ENCODE measurements around the gene PCID2.
A peak's percentile ranks its signal among the peaks of the same experiment; 100 is the strongest.

Gene PCID2

DNA sequence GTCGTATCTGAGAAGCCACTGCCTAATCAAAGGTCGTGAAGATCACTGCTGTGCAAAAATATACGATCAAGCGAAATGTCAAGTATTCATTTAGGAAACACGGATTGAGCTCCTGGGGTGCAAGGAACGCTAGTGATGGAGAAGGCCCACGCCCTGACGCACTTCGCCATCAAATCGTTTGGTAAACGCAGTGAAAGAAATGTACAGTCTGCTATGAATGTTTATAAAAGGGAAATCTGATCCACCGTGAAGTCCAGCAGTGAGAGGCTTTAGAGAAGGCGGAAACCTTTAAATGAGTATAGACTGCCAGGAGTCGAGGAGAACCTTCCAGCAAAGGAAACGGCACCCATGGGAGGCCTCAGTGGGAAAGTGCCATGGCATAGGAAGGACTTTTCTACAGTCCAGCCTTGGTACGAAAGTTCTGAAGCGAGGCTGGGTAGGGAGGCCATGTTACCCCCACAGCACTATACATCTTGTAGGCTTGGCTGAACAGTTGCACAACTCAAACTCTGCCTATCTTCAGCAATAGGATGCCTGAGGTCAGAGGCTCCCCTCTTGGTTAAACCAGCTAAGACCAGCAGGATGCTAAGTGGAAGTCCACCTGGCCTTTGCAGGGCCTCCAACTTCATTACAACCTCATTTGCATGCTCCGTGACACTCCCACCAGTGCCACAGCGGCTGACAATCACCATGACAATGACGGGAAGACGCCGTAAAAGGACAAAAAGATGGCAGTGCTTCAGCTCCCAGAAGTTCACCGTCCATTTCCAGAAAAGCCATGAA is 20.4 kb downstream of the PCID2 start:
- H3K9me3 ChIP-seq (ENCODE audit: control insufficient read depth, low read length): no peaks in the 10 kb centered on the region
- peak overlapping the region; percentile 84 for H2AK5ac ChIP-seq (ENCODE audit: low read length, severe bottlenecking)
- no peak overlapping the region for H3K14ac ChIP-seq (ENCODE audit: low read length in 2 of 2)
- peak overlapping the region; percentile 75 to 96 for H2BK12ac ChIP-seq (ENCODE audit: low read length in 2 of 2)
- 69% methylated on average over 23 of the region's 23 CpGs for WGBS
- H2BK5ac ChIP-seq (ENCODE audit: low read depth, low read length, poor library complexity, severe bottlenecking): no peak overlapping the region
- H3K36me3 ChIP-seq (ENCODE audit: control insufficient read depth in 1 of 2, insufficient read depth in 2 of 2, low read depth in 1 of 2, low read length in 2 of 2): peaks cover 18 to 63% of the 10 kb centered on the region in 2 experiments
- H3K4me3 ChIP-seq (ENCODE audit: insufficient read depth in 1 of 2, low read depth in 1 of 2, low read length in 2 of 2): peak overlapping the region in 1 of 2 experiments; percentile 25
- H2AFZ ChIP-seq (ENCODE audit: low read depth, low read length): no peak overlapping the region
- peak overlapping the region; percentile 45 for H4K91ac ChIP-seq (ENCODE audit: low read length)
- peak; percentile 37 for DNase-seq
- H2BK120ac ChIP-seq (ENCODE audit: low read depth, low read length): peak overlapping the region; percentile 29
- peak overlapping the region; percentile 70 for H4K8ac ChIP-seq (ENCODE audit: low read length)
- H3K79me1 ChIP-seq (replicated peaks; ENCODE audit: low read length, poor library complexity, severe bottlenecking): peaks cover 8% of the 10 kb centered on the region
- H3K4me1 ChIP-seq (ENCODE audit: control insufficient read depth, insufficient read depth, low read depth, low read length): peaks cover 24% of the 10 kb centered on the region
- H3K18ac ChIP-seq (ENCODE audit: low read depth in 1 of 2, low read length in 2 of 2): peak overlapping the region; percentile 30 to 31
- H3K4me2 ChIP-seq (ENCODE audit: low read length, poor library complexity, severe bottlenecking): no peak overlapping the region
- peak overlapping the region; percentile 72 for H3K9ac ChIP-seq (ENCODE audit: low read length)
- H3K4ac ChIP-seq (ENCODE audit: low read depth in 1 of 2, low read length in 2 of 2): peak overlapping the region; percentile 28 to 68
- peak overlapping the region in 1 of 2 experiments; percentile 83 for H3K23ac ChIP-seq (ENCODE audit: low read length in 2 of 2)
- H3K27me3 ChIP-seq (ENCODE audit: control insufficient read depth in 1 of 2, insufficient read depth in 1 of 2, low read length in 2 of 2): no peaks in the 10 kb centered on the region
- H2BK15ac ChIP-seq (ENCODE audit: low read depth, poor library complexity, severe bottlenecking): peak overlapping the region; percentile 60
- H3K27ac ChIP-seq (ENCODE audit: low read length, poor library complexity, severe bottlenecking): peak overlapping the region; percentile 77

DNA sequence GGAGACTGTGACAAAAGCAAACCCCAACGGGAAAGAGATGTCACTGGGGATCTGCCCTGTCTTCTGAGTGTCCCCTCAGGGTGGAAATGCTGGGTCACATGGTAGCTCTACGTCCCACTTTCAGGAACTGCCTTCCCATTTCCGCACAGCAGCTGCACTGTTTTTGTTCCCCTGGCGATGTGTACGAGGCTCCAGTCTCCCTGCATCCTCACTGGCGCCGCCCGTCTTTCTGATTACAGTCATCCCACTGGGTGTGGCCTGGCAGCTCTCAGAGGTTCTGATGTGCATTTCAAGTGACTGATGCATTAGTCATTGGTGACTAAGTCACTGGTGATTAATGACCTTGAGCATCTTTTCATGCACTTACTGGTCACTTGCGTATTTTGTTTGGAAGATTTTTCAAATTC is 21.2 kb downstream of the PCID2 start:
- Histone ChIP-seq H3K36me3 (ENCODE audit: control insufficient read depth in 1 of 2, insufficient read depth in 2 of 2, low read depth in 1 of 2, low read length in 2 of 2) (peaks cover 15 to 64% of the 10 kb centered on the region in 2 experiments), H2AFZ (ENCODE audit: low read depth, low read length) (no peak overlapping the region), H4K91ac (ENCODE audit: low read length) (peak overlapping the region; percentile 15), H3K18ac (ENCODE audit: low read depth in 1 of 2, low read length in 2 of 2) (peak overlapping the region; percentile 37 to 93), H3K23ac (ENCODE audit: low read length in 2 of 2) (peak overlapping the region in 1 of 2 experiments; percentile 34), H3K4ac (ENCODE audit: low read depth in 1 of 2, low read length in 2 of 2) (peak overlapping the region; percentile 39 to 68), H3K27me3 (ENCODE audit: control insufficient read depth in 1 of 2, insufficient read depth in 1 of 2, low read length in 2 of 2) (no peaks in the 10 kb centered on the region), H2BK15ac (ENCODE audit: low read depth, poor library complexity, severe bottlenecking) (no peak overlapping the region), H3K79me1 (replicated peaks; ENCODE audit: low read length, poor library complexity, severe bottlenecking) (peaks cover 8% of the 10 kb centered on the region), H4K8ac (ENCODE audit: low read length) (no peak overlapping the region), H3K4me1 (ENCODE audit: control insufficient read depth, insufficient read depth, low read depth, low read length) (peaks cover 27% of the 10 kb centered on the region), H2AK5ac (ENCODE audit: low read length, severe bottlenecking) (no peak overlapping the region), H3K14ac (ENCODE audit: low read length in 2 of 2) (no peak overlapping the region), H2BK5ac (ENCODE audit: low read depth, low read length, poor library complexity, severe bottlenecking) (no peak overlapping the region), H3K9me3 (ENCODE audit: control insufficient read depth, low read length) (no peaks in the 10 kb centered on the region), H3K4me3 (ENCODE audit: insufficient read depth in 1 of 2, low read depth in 1 of 2, low read length in 2 of 2) (peak overlapping the region in 1 of 2 experiments; percentile 75), H2BK120ac (ENCODE audit: low read depth, low read length) (no peak overlapping the region), H3K4me2 (ENCODE audit: low read length, poor library complexity, severe bottlenecking) (peak overlapping the region; percentile 17), H3K27ac (ENCODE audit: low read length, poor library complexity, severe bottlenecking) (peak overlapping the region; percentile 69), H2BK12ac (ENCODE audit: low read length in 2 of 2) (peak overlapping the region in 1 of 2 experiments; percentile 59), H3K9ac (ENCODE audit: low read length) (peak overlapping the region; percentile 91)
- peak; percentile 99 for DNase-seq
- under 1% methylated on average over 8 of the region's 9 CpGs for WGBS

DNA sequence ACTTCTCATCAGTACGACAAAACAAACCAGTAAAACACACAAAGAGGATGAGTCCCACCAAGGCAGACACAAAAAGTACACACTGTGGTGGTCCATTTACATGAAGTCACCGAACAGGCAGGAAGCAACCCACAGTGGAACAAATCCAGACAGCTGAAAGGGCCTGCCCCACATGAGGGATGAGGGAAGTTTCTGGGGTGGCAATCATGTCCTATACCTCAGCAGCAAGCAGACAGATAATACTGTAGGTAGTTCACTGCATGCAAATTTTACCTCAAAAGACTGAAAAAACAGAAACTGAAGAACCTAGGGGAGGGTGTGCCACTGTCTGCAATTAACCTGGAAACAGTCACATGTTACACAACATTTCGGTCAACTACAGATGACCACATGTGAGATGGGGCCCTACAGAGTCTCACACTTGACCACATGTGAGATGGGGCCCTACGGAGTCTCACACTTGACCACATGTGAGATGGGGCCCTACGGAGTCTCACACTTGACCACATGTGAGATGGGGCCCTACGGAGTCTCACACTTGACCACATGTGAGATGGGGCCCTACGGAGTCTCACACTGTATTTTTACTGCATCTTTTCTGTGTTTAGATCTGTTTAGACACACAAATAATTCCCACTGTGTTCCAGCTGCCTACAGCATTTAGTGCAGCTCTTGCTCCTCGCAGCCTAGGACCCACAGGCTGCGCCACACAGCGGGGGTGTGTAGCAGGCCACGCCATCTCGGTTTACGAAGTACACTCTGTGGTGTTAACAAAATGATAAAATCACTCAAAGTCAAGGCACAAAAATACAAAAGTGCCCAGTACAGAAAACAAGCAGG is 22.2 kb downstream of the PCID2 start:
- Histone ChIP-seq H2BK5ac (ENCODE audit: low read depth, low read length, poor library complexity, severe bottlenecking) (no peak overlapping the region), H3K4me3 (ENCODE audit: insufficient read depth in 1 of 2, low read depth in 1 of 2, low read length in 2 of 2) (peak overlapping the region in 1 of 2 experiments; percentile 75), H2BK12ac (ENCODE audit: low read length in 2 of 2) (peak overlapping the region in 1 of 2 experiments; percentile 99), H3K9ac (ENCODE audit: low read length) (peak overlapping the region; percentile 91), H3K27ac (ENCODE audit: low read length, poor library complexity, severe bottlenecking) (no peak overlapping the region), H2BK120ac (ENCODE audit: low read depth, low read length) (no peak overlapping the region), H3K36me3 (ENCODE audit: control insufficient read depth in 1 of 2, insufficient read depth in 2 of 2, low read depth in 1 of 2, low read length in 2 of 2) (peaks cover 11 to 65% of the 10 kb centered on the region in 2 experiments), H3K27me3 (ENCODE audit: control insufficient read depth in 1 of 2, insufficient read depth in 1 of 2, low read length in 2 of 2) (no peaks in the 10 kb centered on the region), H4K8ac (ENCODE audit: low read length) (peak overlapping the region; percentile 97), H3K14ac (ENCODE audit: low read length in 2 of 2) (no peak overlapping the region), H3K9me3 (ENCODE audit: control insufficient read depth, low read length) (no peaks in the 10 kb centered on the region), H2BK15ac (ENCODE audit: low read depth, poor library complexity, severe bottlenecking) (no peak overlapping the region), H4K91ac (ENCODE audit: low read length) (peak overlapping the region; percentile 70), H3K4me2 (ENCODE audit: low read length, poor library complexity, severe bottlenecking) (no peak overlapping the region), H2AFZ (ENCODE audit: low read depth, low read length) (no peak overlapping the region), H2AK5ac (ENCODE audit: low read length, severe bottlenecking) (peak overlapping the region; percentile 96), H3K4me1 (ENCODE audit: control insufficient read depth, insufficient read depth, low read depth, low read length) (peaks cover 33% of the 10 kb centered on the region), H3K4ac (ENCODE audit: low read depth in 1 of 2, low read length in 2 of 2) (peak overlapping the region; percentile 57 to 93), H3K79me1 (replicated peaks; ENCODE audit: low read length, poor library complexity, severe bottlenecking) (peaks cover 8% of the 10 kb centered on the region), H3K18ac (ENCODE audit: low read depth in 1 of 2, low read length in 2 of 2) (peak overlapping the region in 1 of 2 experiments; percentile 90), H3K23ac (ENCODE audit: low read length in 2 of 2) (no peak overlapping the region)
- no peak for DNase-seq
- WGBS: 80% methylated on average over 12 of the region's 13 CpGs

All from mesenchymal stem cell (in vitro differentiated cells and primary cell).